GM21576 (cell line): ENCODE measurements around the gene CSDE1.

Experiments
- ATAC-seq: cut with Tn5 transposase; IDR thresholded peaks from one replicate; pipeline ENCODE4 v1.9.1; 2021; ENCODE audit warnings: mild to moderate bottlenecking, moderate library complexity; ENCODE audit not compliant: unreplicated experiment

Gene CSDE1

GRCh38 chr1:114750780-114751179 is 7.0 kb downstream of the CSDE1 start:
- ATAC-seq, result no peak

- no peak for ATAC-seq
Observed at GRCh38 chr1:114749835-114750234, 7.9 kb downstream of the CSDE1 start.

- ATAC-seq, result no peak
Observed at GRCh38 chr1:114746450-114747121, 11.2 kb downstream of the CSDE1 start.

- ATAC-seq, result no peak
Observed at GRCh38 chr1:114745291-114745690, 12.5 kb downstream of the CSDE1 start.

- ATAC-seq, result no peak
Observed at GRCh38 chr1:114741963-114742746, 15.6 kb downstream of the CSDE1 start.

GRCh38 chr1:114740331-114740730 is 17.5 kb downstream of the CSDE1 start:
- ATAC-seq, result no peak

GRCh38 chr1:114737314-114737849 is 20.4 kb downstream of the CSDE1 start:
- ATAC-seq, result no peak

- ATAC-seq, result no peak
Observed at GRCh38 chr1:114735479-114735878, 22.3 kb downstream of the CSDE1 start.

- no peak for ATAC-seq
Observed at GRCh38 chr1:114729782-114730181, 28.0 kb downstream of the CSDE1 start.

GRCh38 chr1:114728553-114728952 is 29.2 kb downstream of the CSDE1 start:
- ATAC-seq, result no peak

GRCh38 chr1:114725230-114725629 is 32.6 kb downstream of the CSDE1 start:
- ATAC-seq, result no peak

GRCh38 chr1:114723915-114724314 is 33.9 kb downstream of the CSDE1 start:
- no peak for ATAC-seq

- ATAC-seq, result no peak
Observed at GRCh38 chr1:114723457-114723856, 34.3 kb downstream of the CSDE1 start.

GRCh38 chr1:114720492-114720891 is 37.3 kb downstream of the CSDE1 start:
- ATAC-seq, result no peak

GRCh38 chr1:114719424-114719787 is 38.4 kb downstream of the CSDE1 start:
- no peak for ATAC-seq

GRCh38 chr1:114718661-114719423 is 38.9 kb downstream of the CSDE1 start:
- no peak for ATAC-seq

GRCh38 chr1:114716304-114717170 is 41.2 kb downstream of the CSDE1 start, which contains the start of gene NRAS:
TSS of gene NRAS (minus strand) at chr1:114716771. CDS start at chr1:114716160, 611 bp downstream.
- peak; percentile 88 for ATAC-seq

- ATAC-seq, result no peak
Observed at GRCh38 chr1:114715952-114716303, 41.9 kb downstream of the CSDE1 start.

GRCh38 chr1:114712977-114713376 is 44.8 kb downstream of the CSDE1 start:
- no peak for ATAC-seq

GRCh38 chr1:114710360-114710759 is 47.4 kb downstream of the CSDE1 start:
- ATAC-seq, result no peak
